ENCODE data around the gene CWF19L1. TPM values are rescaled to one million over a fixed set of nuclear protein-coding genes. Genes with fewer than 3 reads are reported as not detected.

The CWF19L1 gene
- 26.8 and 34.9 TPM in 2 replicates for total RNA-seq

GRCh38 chr10:100267239-100268104, at the start of gene CWF19L1:
Gene CWF19L1, minus strand, starts transcription at chr10:100267638. Its CDS starts 45 bp downstream, at chr10:100267593.

DNA sequence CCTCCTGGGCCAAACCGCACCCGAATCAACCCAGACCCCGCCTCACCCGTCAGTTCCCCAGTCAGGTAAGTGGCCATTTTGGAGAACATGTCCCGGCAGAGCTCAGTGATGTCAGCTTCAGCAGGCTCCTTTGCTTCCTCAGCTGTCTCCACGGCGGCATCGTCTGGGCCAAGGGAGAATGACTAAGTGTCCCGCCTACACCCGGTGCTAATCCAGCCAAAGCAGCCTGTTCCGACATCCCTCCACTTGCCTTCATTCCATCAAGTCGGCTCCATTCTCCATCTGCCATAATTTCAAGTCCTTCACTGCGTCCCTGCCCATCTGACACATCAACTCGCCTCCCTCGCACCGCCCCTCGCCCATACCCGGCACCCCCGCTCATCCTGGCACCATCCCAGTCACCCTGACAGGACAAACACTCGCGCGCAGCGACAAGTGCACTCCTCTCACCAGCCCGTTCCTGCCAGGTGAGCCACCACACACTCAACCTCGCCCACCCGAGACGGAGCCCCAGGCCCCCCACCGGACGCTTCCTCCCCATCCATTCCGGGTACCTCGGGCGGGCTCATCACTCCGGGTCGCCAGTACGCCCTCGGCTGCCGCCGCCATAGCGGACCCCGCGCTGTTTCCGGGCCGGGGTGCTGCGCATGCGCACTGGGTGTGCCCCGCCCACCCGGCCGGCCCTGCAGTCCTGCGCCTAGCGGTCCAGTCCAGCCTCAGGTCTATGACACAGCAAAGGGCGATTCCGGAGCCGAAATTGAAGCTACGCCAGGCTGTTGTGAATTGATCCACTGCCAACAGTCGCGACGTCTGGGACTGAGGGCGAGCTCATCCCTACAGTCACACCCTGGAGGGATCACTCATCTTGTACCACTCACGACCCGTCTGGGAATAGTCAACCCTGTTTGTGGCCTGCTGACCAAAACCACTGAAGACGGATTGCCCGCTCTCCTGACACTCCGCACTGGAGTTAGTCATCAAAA, 18.9 kb upstream of the CWF19L1 start, which contains the start of gene BLOC1S2:
BLOC1S2 (minus strand) TSS at position 630 of the 983 bp plus-strand sequence; CDS start at position 609, 21 bp downstream.

DNA sequence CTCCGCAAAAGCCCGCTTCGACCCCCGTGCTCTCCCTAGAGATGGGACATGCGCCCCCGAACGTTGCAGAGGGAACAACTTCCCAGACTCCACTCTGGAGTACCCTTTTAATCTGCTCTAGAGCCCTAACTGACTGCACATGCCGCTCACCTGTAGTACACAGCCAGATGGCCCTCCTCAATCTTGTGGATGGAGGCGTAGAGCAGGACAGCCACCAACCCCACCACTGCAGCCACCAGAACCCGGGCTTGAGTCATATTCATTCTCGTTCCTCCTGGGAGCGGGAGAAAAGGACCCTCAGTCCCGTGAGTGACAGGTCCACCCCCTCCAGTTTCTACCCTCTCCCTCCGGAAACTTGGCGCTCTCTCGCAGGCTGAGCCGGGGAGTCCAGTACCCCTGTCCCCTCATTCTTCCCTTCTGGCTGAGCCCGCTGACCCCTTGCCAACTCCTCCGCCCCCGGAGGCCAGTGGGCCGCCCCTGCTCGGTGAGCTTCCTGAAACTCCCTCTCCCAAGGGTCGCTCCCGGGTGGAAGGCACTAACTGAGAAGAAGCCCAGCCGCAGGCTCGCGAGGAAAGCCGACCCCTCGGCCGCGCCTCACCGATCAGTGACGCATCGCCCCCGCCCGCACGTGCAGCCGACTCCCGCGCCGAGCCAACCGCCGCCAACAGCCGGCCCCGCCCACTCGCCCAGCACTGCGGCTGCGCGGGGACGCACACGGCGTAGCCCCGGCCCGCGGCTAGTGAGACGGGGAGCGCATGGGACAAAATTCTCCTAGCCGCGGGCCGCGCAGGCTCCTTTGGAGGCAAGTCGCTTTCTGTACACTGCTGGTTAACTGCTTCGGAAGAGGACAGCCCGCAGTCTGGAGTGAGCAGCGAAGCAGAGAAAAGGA, 81.8 kb downstream of the CWF19L1 start, which contains the start of gene ERLIN1:
ERLIN1 (minus strand) TSS at position 666 of the 889 bp plus-strand sequence; CDS start at position 263, 403 bp downstream.

Other genes with a start within 250 kb of the CWF19L1 start
- gene CPN1, start 185.8 kb downstream of the CWF19L1 start, total RNA-seq, result not detected in 2 replicates
- 44.5 and 95.1 TPM in 2 replicates for gene ERLIN1, start 81.6 kb downstream of the CWF19L1 start, total RNA-seq
- gene CHUK, start 38.0 kb downstream of the CWF19L1 start, total RNA-seq, result 23.4 and 32.6 TPM in 2 replicates
- gene BLOC1S2, start 19.0 kb upstream of the CWF19L1 start, total RNA-seq, result 47.4 and 56.9 TPM in 2 replicates
- not detected in 2 replicates for gene PKD2L1, start 62.6 kb upstream of the CWF19L1 start, total RNA-seq
- 77.3 and 96.7 TPM in 2 replicates for gene SCD, start 79.6 kb upstream of the CWF19L1 start, total RNA-seq
- gene WNT8B, start 195.4 kb upstream of the CWF19L1 start, total RNA-seq, result not detected in 2 replicates